OCI-LY7 (cell line): ENCODE data around the gene SH3GL2. TPM values are rescaled to one million over a fixed set of nuclear protein-coding genes. Genes with fewer than 3 reads are reported as not detected.

Source experiments
- BruUV-seq: library from RNA; stranded (reverse); fragments of 400-500 nt; replicated peaks from 2 replicates; lab custom pipeline; 2021; lab: Mats Ljungman, UMichigan
- CTCF ChIA-PET: fragments of 300-600 bp; sonication (Branson Sonifier 250); formaldehyde crosslinking; loops from one replicate; lab custom pipeline; 2022; ENCODE audit warnings: antibody characterized with exemption; ENCODE audit not compliant: unreplicated experiment; lab: Charles Lee
- POLR2A ChIA-PET: fragments of 300-600 bp; sonication (Branson Sonifier 250); formaldehyde crosslinking; loops from one replicate; lab custom pipeline; 2022; ENCODE audit warnings: antibody characterized with exemption; lab: Charles Lee
- DNase-seq: peaks from one replicate; pipeline ENCODE4 v3.0.0-alpha.2; 2015; ENCODE audit warnings: low spot score
- H2AFZ ChIP-seq: fragments of 200-600 bp; sonication (generic), shearing (Covaris generic); 2 replicates; pipeline ENCODE4 v1.6.1; 2014; ENCODE audit warnings: mild to moderate bottlenecking, antibody characterized with exemption, low read length, moderate library complexity
- H3K27ac ChIP-seq: fragments of 200-600 bp; sonication (generic); 2 replicates; pipeline ENCODE4 v1.5.1; 2014; ENCODE audit warnings: mixed run types, low read depth, mild to moderate bottlenecking, moderate library complexity, low read length, inconsistent platforms; ENCODE audit not compliant: poor library complexity, severe bottlenecking
- H3K36me3 ChIP-seq: fragments of 200-600 bp; sonication (generic); 2 replicates; pipeline ENCODE4 v1.6.1; 2014; ENCODE audit warnings: mild to moderate bottlenecking, antibody characterized with exemption, low read length, moderate library complexity, mixed read lengths; ENCODE audit not compliant: insufficient read depth
- H3K4me1 ChIP-seq: fragments of 200-600 bp; sonication (generic); 2 replicates; pipeline ENCODE4 v1.5.1; 2014; ENCODE audit warnings: mild to moderate bottlenecking, low read length; ENCODE audit not compliant: insufficient read depth, poor library complexity, severe bottlenecking
- H3K4me2 ChIP-seq: fragments of 200-600 bp; sonication (generic); 2 replicates; pipeline ENCODE4 v1.6.1; 2014; ENCODE audit warnings: mild to moderate bottlenecking, low read length
- H3K4me3 ChIP-seq: fragments of 200-600 bp; sonication (generic); 2 replicates; pipeline ENCODE4 v1.5.1; 2014; ENCODE audit warnings: mild to moderate bottlenecking, low read depth, low read length; ENCODE audit not compliant: poor library complexity, severe bottlenecking
- H3K79me2 ChIP-seq: fragments of 200-600 bp; sonication (generic); 2 replicates; pipeline ENCODE4 v1.6.1; 2016; ENCODE audit warnings: low read depth, mild to moderate bottlenecking, low read length, moderate library complexity, mixed read lengths; ENCODE audit not compliant: insufficient read depth
- H3K9me2 ChIP-seq: fragments of 200-600 bp; sonication (generic); 2 replicates; pipeline ENCODE4 v1.6.1; 2016; ENCODE audit warnings: mild to moderate bottlenecking, low read length, mixed read lengths; ENCODE audit not compliant: insufficient read depth
- H3K9me3 ChIP-seq: fragments of 200-600 bp; sonication (generic); 2 replicates; pipeline ENCODE4 v1.6.1; 2014; ENCODE audit warnings: mild to moderate bottlenecking, mixed run types, low read length, mixed read lengths
- H4K20me1 ChIP-seq: fragments of 200-600 bp; sonication (generic); 2 replicates; pipeline ENCODE4 v1.6.1; 2014; ENCODE audit warnings: mild to moderate bottlenecking, antibody characterized with exemption, low read length, moderate library complexity, mixed read lengths; ENCODE audit not compliant: insufficient read depth
- EZH2phosphoT487 ChIP-seq: fragments of 200-600 bp; sonication (generic); IDR thresholded peaks from 2 replicates; pipeline ENCODE4 v1.6.1; 2018; ENCODE audit warnings: low read depth, borderline replicate concordance, mild to moderate bottlenecking, mixed run types, antibody characterized with exemption, low read length, moderate library complexity, mixed read lengths
- intact Hi-C: fragments of 100-400 bp; cut with micrococcal nuclease; formaldehyde crosslinking; loops from one replicate; pipeline ENCODE4 v1.10.0; 2022; ENCODE audit not compliant: unreplicated experiment
- total RNA-seq, 2 experiments: library from RNA; depleted of rRNA in 1 of 2; stranded (reverse); fragments of >200 nt in 1 of 2; shearing (Covaris generic) in 1 of 2; gene quantifications; 2 replicates each; pipeline ENCODE4 v1.2.3, GENCODE V29; 2014 to 2022
- TF ChIP-seq, protein P1 (sequence below): fragments of 200-600 bp; sonication (generic); conservative IDR thresholded peaks from 2 replicates; pipeline ENCODE4 v1.5.1; 2014; ENCODE audit warnings: mild to moderate bottlenecking, antibody characterized with exemption, low read length, moderate library complexity, mixed read lengths

Gene SH3GL2
- total RNA-seq, 2 experiments from 2014 or later, result not detected

GRCh38 chr9:17782430-17783149 is 203.7 kb downstream of the SH3GL2 start:
- H3K9me3 ChIP-seq, result no peaks in the 10 kb centered on the region
- POLR2A ChIA-PET, result no interaction called here
- no peaks in the 10 kb centered on the region for H3K79me2 ChIP-seq
- CTCF ChIA-PET, result no interaction called here
- H2AFZ ChIP-seq, result no peak overlapping the region
- H3K4me3 ChIP-seq, result no peak overlapping the region
- TF ChIP-seq, protein P1, sequence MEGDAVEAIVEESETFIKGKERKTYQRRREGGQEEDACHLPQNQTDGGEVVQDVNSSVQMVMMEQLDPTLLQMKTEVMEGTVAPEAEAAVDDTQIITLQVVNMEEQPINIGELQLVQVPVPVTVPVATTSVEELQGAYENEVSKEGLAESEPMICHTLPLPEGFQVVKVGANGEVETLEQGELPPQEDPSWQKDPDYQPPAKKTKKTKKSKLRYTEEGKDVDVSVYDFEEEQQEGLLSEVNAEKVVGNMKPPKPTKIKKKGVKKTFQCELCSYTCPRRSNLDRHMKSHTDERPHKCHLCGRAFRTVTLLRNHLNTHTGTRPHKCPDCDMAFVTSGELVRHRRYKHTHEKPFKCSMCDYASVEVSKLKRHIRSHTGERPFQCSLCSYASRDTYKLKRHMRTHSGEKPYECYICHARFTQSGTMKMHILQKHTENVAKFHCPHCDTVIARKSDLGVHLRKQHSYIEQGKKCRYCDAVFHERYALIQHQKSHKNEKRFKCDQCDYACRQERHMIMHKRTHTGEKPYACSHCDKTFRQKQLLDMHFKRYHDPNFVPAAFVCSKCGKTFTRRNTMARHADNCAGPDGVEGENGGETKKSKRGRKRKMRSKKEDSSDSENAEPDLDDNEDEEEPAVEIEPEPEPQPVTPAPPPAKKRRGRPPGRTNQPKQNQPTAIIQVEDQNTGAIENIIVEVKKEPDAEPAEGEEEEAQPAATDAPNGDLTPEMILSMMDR, result no peak
- TF ChIP-seq EZH2phosphoT487, result no peak
- intact Hi-C loops, result no loop called here
- no TSS peak for BruUV-seq
- H3K9me2 ChIP-seq, result no peaks in the 10 kb centered on the region
- no peak for DNase-seq
- H3K27ac ChIP-seq, result no peak overlapping the region
- H3K4me2 ChIP-seq, result no peak overlapping the region
- H3K36me3 ChIP-seq, result no peaks in the 10 kb centered on the region
- no peaks in the 10 kb centered on the region for H4K20me1 ChIP-seq
- no peaks in the 10 kb centered on the region for H3K4me1 ChIP-seq

DNA sequence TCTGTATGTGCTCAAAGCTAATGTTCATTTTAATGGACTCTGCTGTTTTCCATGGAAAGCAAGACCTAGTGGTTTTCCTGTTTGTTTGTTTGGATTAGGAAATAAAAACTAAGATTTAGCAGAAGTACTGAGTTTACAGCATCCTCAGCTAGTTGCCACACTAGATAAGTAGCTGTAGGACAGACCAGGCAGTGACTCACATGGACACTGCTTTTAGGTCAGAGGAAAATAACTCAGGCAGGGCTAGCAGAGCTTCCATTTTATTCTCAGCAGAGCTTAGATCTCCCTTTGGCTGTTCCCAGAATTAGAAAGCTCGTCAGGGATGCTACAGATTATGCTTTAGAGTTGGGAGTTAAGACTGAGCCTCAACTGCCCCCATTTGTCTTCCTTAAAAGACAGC is 204.4 kb downstream of the SH3GL2 start:
- Histone ChIP-seq H3K4me2 (no peak overlapping the region), H4K20me1 (no peaks in the 10 kb centered on the region), H3K9me2 (no peaks in the 10 kb centered on the region), H2AFZ (no peak overlapping the region), H3K4me3 (no peak overlapping the region), H3K79me2 (no peaks in the 10 kb centered on the region), H3K36me3 (no peaks in the 10 kb centered on the region), H3K4me1 (no peaks in the 10 kb centered on the region), H3K27ac (no peak overlapping the region), H3K9me3 (no peaks in the 10 kb centered on the region)
- ChIA-PET POLR2A (no interaction called here), CTCF (no interaction called here)
- no peak for DNase-seq
- intact Hi-C loops, result no loop called here
- BruUV-seq, result no TSS peak
- TF ChIP-seq EZH2phosphoT487, result no peak
- TF ChIP-seq, protein P1, result no peak

GRCh38 chr9:17789316-17789715 is 210.4 kb downstream of the SH3GL2 start:
- ChIA-PET POLR2A (no interaction called here), CTCF (no interaction called here)
- no peaks in the 10 kb centered on the region for H4K20me1 ChIP-seq
- no peaks in the 10 kb centered on the region for H3K9me3 ChIP-seq
- no peaks in the 10 kb centered on the region for H3K4me1 ChIP-seq
- no peaks in the 10 kb centered on the region for H3K36me3 ChIP-seq
- no peak overlapping the region for H2AFZ ChIP-seq
- DNase-seq, result no peak
- BruUV-seq, result no TSS peak
- H3K4me2 ChIP-seq, result no peak overlapping the region
- no peaks in the 10 kb centered on the region for H3K9me2 ChIP-seq
- H3K27ac ChIP-seq, result no peak overlapping the region
- no peak overlapping the region for H3K4me3 ChIP-seq
- intact Hi-C loops, result no loop called here
- no peak for TF ChIP-seq EZH2phosphoT487
- TF ChIP-seq, protein P1, result no peak
- no peaks in the 10 kb centered on the region for H3K79me2 ChIP-seq
